Measurements from ENCODE around the gene ALKBH8.

The ALKBH8 gene

GRCh38 chr11:107565219-107565937 is at the start of gene ALKBH8:
Gene ALKBH8 (minus strand): TSS chr11:107565735. CDS start chr11:107560893, 4,842 bp downstream.
- peak; percentile 74 for DNase-seq (ENCODE audit: extremely low spot score)
- POLR2A ChIA-PET: no interaction called here
- TF ChIP-seq CTCF (IDR thresholded peaks at IDR 0.05; ENCODE audit: control extremely low read depth, extremely low read depth, low read depth, missing control alignments): no peak
- CTCF ChIA-PET: interaction anchor here (1.2 to 13.9 kb wide), 7 partner anchors 11 to 204 kb away, joined by 4 to 157 read pairs (median 5); no protein-coding TSS in a partner anchor

GRCh38 chr11:107612445-107612844 is 46.9 kb upstream of the ALKBH8 start:
- CTCF ChIA-PET: interaction anchor here (1.3 kb wide), 2 partner anchors 9 to 158 kb away, joined by 3 to 5 read pairs; no protein-coding TSS in a partner anchor
- POLR2A ChIA-PET: no interaction called here
- TF ChIP-seq CTCF (IDR thresholded peaks at IDR 0.05; ENCODE audit: control extremely low read depth, extremely low read depth, low read depth, missing control alignments): no peak
- no peak for DNase-seq (ENCODE audit: extremely low spot score)

GRCh38 chr11:107609400-107610218 is 44.1 kb upstream of the ALKBH8 start:
- CTCF ChIA-PET: interaction anchor here (0.8 to 1.3 kb wide), 3 partner anchors 9 to 80 kb away, joined by 3 to 4 read pairs (median 3); no protein-coding TSS in a partner anchor
- DNase-seq (ENCODE audit: extremely low spot score): no peak
- no peak for TF ChIP-seq CTCF (IDR thresholded peaks at IDR 0.05; ENCODE audit: control extremely low read depth, extremely low read depth, low read depth, missing control alignments)
- POLR2A ChIA-PET: no interaction called here

- DNase-seq (ENCODE audit: extremely low spot score): no peak
- ChIA-PET POLR2A (no interaction called here), CTCF (interaction anchor here (0.8 to 1.3 kb wide), 3 partner anchors 8 to 80 kb away, joined by 3 to 4 read pairs (median 3); no protein-coding TSS in a partner anchor)
- TF ChIP-seq CTCF (IDR thresholded peaks at IDR 0.05; ENCODE audit: control extremely low read depth, extremely low read depth, low read depth, missing control alignments): no peak
Measured at GRCh38 chr11:107608809-107609208, 43.3 kb upstream of the ALKBH8 start.

- no peak for DNase-seq (ENCODE audit: extremely low spot score)
- CTCF ChIA-PET: interaction anchor here (1.0 to 1.1 kb wide), 2 partner anchors 9 to 32 kb away, joined by 3 to 5 read pairs; no protein-coding TSS in a partner anchor
- no peak for TF ChIP-seq CTCF (IDR thresholded peaks at IDR 0.05; ENCODE audit: control extremely low read depth, extremely low read depth, low read depth, missing control alignments)
- POLR2A ChIA-PET: no interaction called here
Measured at GRCh38 chr11:107606141-107606540, 40.6 kb upstream of the ALKBH8 start.
